H1 (cell line): ENCODE data around the gene ABHD1. TPM values are rescaled to one million over a fixed set of nuclear protein-coding genes. Genes with fewer than 3 reads are reported as not detected.

ENCODE experiments used
- CTCF ChIA-PET: fragments of 300-600 bp; sonication (Branson Sonifier 250); formaldehyde crosslinking; loops from one replicate; lab custom pipeline; 2021; ENCODE audit not compliant: partially characterized antibody; lab: Charles Lee
- POLR2A ChIA-PET: fragments of 300-600 bp; sonication (Branson Sonifier 250); formaldehyde crosslinking; loops from one replicate; lab custom pipeline; 2021; ENCODE audit warnings: inconsistent platforms; ENCODE audit not compliant: partially characterized antibody; lab: Charles Lee
- DNase-seq, 2 experiments: peaks; one replicate each; pipeline versions ENCODE4 v3.0.0 to v3.0.0-alpha.2; 2010 to 2022; ENCODE audit warnings: low spot score in 2 of 2, low read depth in 1 of 2, mixed read lengths in 1 of 2
- FAIRE-seq: peaks from 2 replicates; lab custom pipeline; 2011; peaks lifted over from hg19 to GRCh38; lab: Jason Lieb, UNC
- H2AFZ ChIP-seq: 2 replicates; pipeline ENCODE4 v1.8.1; 2012; ENCODE audit warnings: low read length, inconsistent platforms
- H2AK5ac ChIP-seq: 2 replicates; pipeline ENCODE4 v1.6.1; 2013; ENCODE audit warnings: low read depth, low read length
- H2BK120ac ChIP-seq: replicated peaks from 2 replicates; pipeline ENCODE3; 2013; ENCODE audit warnings: low read depth, low read length, inconsistent platforms
- H2BK12ac ChIP-seq: 2 replicates; pipeline ENCODE4 v1.6.1; 2013; ENCODE audit warnings: low read depth, low read length
- H2BK15ac ChIP-seq: 2 replicates; pipeline ENCODE4 v1.6.1; 2013; ENCODE audit warnings: low read length
- H2BK20ac ChIP-seq: 2 replicates; pipeline ENCODE4 v1.6.1; 2013; ENCODE audit warnings: low read length
- H2BK5ac ChIP-seq: 2 replicates; pipeline ENCODE4 v1.6.1; 2013; ENCODE audit warnings: low read depth, low read length
- H3K14ac ChIP-seq: 2 replicates; pipeline ENCODE4 v1.6.1; 2013; ENCODE audit warnings: inconsistent platforms; ENCODE audit not compliant: insufficient read length
- H3K18ac ChIP-seq: 2 replicates; pipeline ENCODE4 v1.6.1; 2013; ENCODE audit warnings: low read length; ENCODE audit errors: extremely low read depth
- H3K23ac ChIP-seq: 2 replicates; pipeline ENCODE4 v1.6.1; 2013; ENCODE audit warnings: inconsistent platforms; ENCODE audit not compliant: insufficient read length
- H3K23me2 ChIP-seq: 2 replicates; pipeline ENCODE4 v1.6.1; 2013; ENCODE audit warnings: low read depth, low read length
- H3K27ac ChIP-seq: 2 replicates; pipeline ENCODE4 v1.6.1; 2011; ENCODE audit warnings: low read depth, low read length, inconsistent platforms
- H3K27me3 ChIP-seq, 4 experiments: replicated peaks in 1 of 4; 1 replicate in 1 of 4; 2 replicates in 3 of 4; pipeline versions ENCODE4 v1.6.1 to v1.8.1; 2011 to 2013; ENCODE audit warnings: low read length in 3 of 4, mild to moderate bottlenecking in 3 of 4, inconsistent platforms in 2 of 4, mixed read lengths in 2 of 4, moderate library complexity in 1 of 4; ENCODE audit not compliant: control insufficient read depth in 3 of 4, insufficient read depth in 3 of 4; ENCODE audit errors: extremely low read depth in 1 of 4
- H3K36me3 ChIP-seq, 4 experiments: 2 replicates each; pipeline versions ENCODE4 v1.6.1 to v1.8.1; 2011 to 2013; ENCODE audit warnings: mild to moderate bottlenecking in 4 of 4, low read length in 3 of 4, moderate library complexity in 2 of 4, control low read depth in 1 of 4, inconsistent platforms in 1 of 4; ENCODE audit not compliant: insufficient read depth in 4 of 4, control insufficient read depth in 2 of 4
- H3K4ac ChIP-seq: replicated peaks from 2 replicates; pipeline ENCODE3; 2013; ENCODE audit warnings: low read length, low read depth, mixed read lengths, inconsistent platforms; ENCODE audit not compliant: insufficient read length
- H3K4me1 ChIP-seq, 4 experiments: replicated peaks in 1 of 4; 1 replicate in 1 of 4; 2 replicates in 3 of 4; pipeline versions ENCODE4 v1.6.1 to v1.8.1; 2011 to 2013; ENCODE audit warnings: low read length in 3 of 4, inconsistent platforms in 2 of 4, mixed read lengths in 1 of 4; ENCODE audit not compliant: insufficient read depth in 4 of 4, control insufficient read depth in 3 of 4
- H3K4me2 ChIP-seq, 2 experiments: 2 replicates each; pipeline versions ENCODE4 v1.6.1 to v1.8.1; 2011 to 2013; ENCODE audit warnings: low read depth in 2 of 2, low read length in 2 of 2, control low read depth in 1 of 2, inconsistent platforms in 1 of 2, mild to moderate bottlenecking in 1 of 2; ENCODE audit not compliant: insufficient read depth in 1 of 2
- H3K4me3 ChIP-seq, 4 experiments: fragments of 200-600, 300-600 bp in 1 of 4; sonication (generic), shearing (Covaris generic), sonication (Bioruptor Twin) in 1 of 4; 2 replicates each; pipeline versions ENCODE4 v1.5.1 to v1.8.1; 2011 to 2016; ENCODE audit warnings: low read length in 4 of 4, low read depth in 3 of 4, control low read depth in 2 of 4, inconsistent platforms in 2 of 4, mild to moderate bottlenecking in 2 of 4, mixed read lengths in 1 of 4, moderate library complexity in 1 of 4; ENCODE audit not compliant: insufficient read depth in 2 of 4; ENCODE audit errors: extremely low read depth in 1 of 4
- H3K56ac ChIP-seq: replicated peaks from 2 replicates; pipeline ENCODE3; 2013; ENCODE audit warnings: low read depth, mild to moderate bottlenecking, mixed read lengths, low read length, inconsistent platforms; ENCODE audit not compliant: insufficient read length
- H3K79me1 ChIP-seq: 2 replicates; pipeline ENCODE4 v1.6.1; 2013; ENCODE audit warnings: low read depth, low read length, control low read depth
- H3K79me2 ChIP-seq, 2 experiments: 2 replicates each; pipeline versions ENCODE4 v1.6.1 to v1.8.1; 2012 to 2013; ENCODE audit warnings: low read length in 2 of 2, mild to moderate bottlenecking in 2 of 2, inconsistent platforms in 1 of 2; ENCODE audit not compliant: insufficient read depth in 2 of 2, control insufficient read depth in 1 of 2
- H3K9ac ChIP-seq, 4 experiments: replicated peaks in 1 of 4; 1 replicate in 1 of 4; 2 replicates in 3 of 4; pipeline versions ENCODE4 v1.6.1 to v1.8.1; 2011 to 2013; ENCODE audit warnings: low read depth in 3 of 4, low read length in 3 of 4, control low read depth in 2 of 4, mild to moderate bottlenecking in 2 of 4, moderate library complexity in 2 of 4, inconsistent platforms in 1 of 4; ENCODE audit errors: extremely low read depth in 1 of 4
- H3K9me3 ChIP-seq, 2 experiments: 2 replicates each; pipeline versions ENCODE4 v1.6.1 to v1.8.1; 2012 to 2013; ENCODE audit warnings: mild to moderate bottlenecking in 2 of 2, moderate library complexity in 2 of 2, control low read depth in 1 of 2, inconsistent platforms in 1 of 2, low read depth in 1 of 2, low read length in 1 of 2, mixed read lengths in 1 of 2; ENCODE audit not compliant: insufficient read depth in 2 of 2
- H4K20me1 ChIP-seq, 2 experiments: replicated peaks in 1 of 2; 2 replicates each; pipeline versions ENCODE3 to v1.8.1; 2011 to 2013; ENCODE audit warnings: inconsistent platforms in 2 of 2, low read length in 2 of 2, mild to moderate bottlenecking in 1 of 2; ENCODE audit not compliant: insufficient read depth in 2 of 2, control insufficient read depth in 1 of 2
- H4K5ac ChIP-seq: 2 replicates; pipeline ENCODE4 v1.6.1; 2013; ENCODE audit warnings: low read length, low read depth, mixed read lengths, inconsistent platforms; ENCODE audit not compliant: insufficient read length
- H4K8ac ChIP-seq: 2 replicates; pipeline ENCODE4 v1.8.0; 2013; ENCODE audit warnings: mild to moderate bottlenecking, moderate library complexity, low read length, inconsistent platforms; ENCODE audit not compliant: insufficient read depth; ENCODE audit errors: extremely low read depth
- H4K91ac ChIP-seq: replicated peaks from 2 replicates; pipeline ENCODE3; 2013; ENCODE audit warnings: low read length, mixed read lengths, inconsistent platforms; ENCODE audit not compliant: insufficient read length
- CBX5 ChIP-seq: fragments of 300-800, 300-1000 bp; sonication (generic); IDR thresholded peaks from 2 replicates; pipeline ENCODE4 v1.7.1; 2016; ENCODE audit warnings: antibody characterized with exemption, low read length, low read depth
- CEBPB ChIP-seq: IDR thresholded peaks from 2 replicates; pipeline ENCODE4 v1.6.1; 2012; ENCODE audit warnings: low read depth, low read length
- CHD1 ChIP-seq: IDR thresholded peaks from 2 replicates; pipeline ENCODE4 v1.6.1; 2012; ENCODE audit warnings: low read depth, low read length, improper control_type of control experiment
- EGR1 ChIP-seq: IDR thresholded peaks from 2 replicates; pipeline ENCODE4 v1.6.1; 2011; ENCODE audit warnings: low read depth, low read length, borderline replicate concordance
- EP300 ChIP-seq, 2 experiments: IDR thresholded peaks; 1 replicate in 1 of 2; 2 replicates in 1 of 2; pipeline ENCODE4 v1.6.1; 2011 to 2012; ENCODE audit warnings: low read depth in 2 of 2, low read length in 2 of 2, mild to moderate bottlenecking in 2 of 2, borderline replicate concordance in 1 of 2, inconsistent platforms in 1 of 2, moderate library complexity in 1 of 2
- EZH2 ChIP-seq: fragments of 200-600 bp; sonication (generic); IDR thresholded peaks from 2 replicates; pipeline ENCODE4 v1.7.1; 2012; ENCODE audit warnings: low read depth, mild to moderate bottlenecking, moderate library complexity, low read length, inconsistent platforms; ENCODE audit not compliant: severe bottlenecking
- HDAC2 ChIP-seq, 2 experiments: fragments of 300-600 bp in 1 of 2; sonication (generic) in 1 of 2; IDR thresholded peaks; 2 replicates each; pipeline ENCODE4 v1.6.1; 2011 to 2012; ENCODE audit warnings: low read depth in 2 of 2, low read length in 2 of 2, mild to moderate bottlenecking in 2 of 2, moderate library complexity in 2 of 2, borderline replicate concordance in 1 of 2, inconsistent platforms in 1 of 2
- JUND ChIP-seq: IDR thresholded peaks from 2 replicates; pipeline ENCODE4 v1.6.1; 2011; ENCODE audit warnings: mild to moderate bottlenecking, improper control_type of control experiment, low read length
- POLR2AphosphoS5 ChIP-seq: IDR thresholded peaks from 2 replicates; pipeline ENCODE4 v1.6.1; 2011; ENCODE audit warnings: low read depth, low read length
- SP4 ChIP-seq: IDR thresholded peaks from 2 replicates; pipeline ENCODE4 v1.6.1; 2012; ENCODE audit warnings: low read length, inconsistent platforms
- SUZ12 ChIP-seq: fragments of 200-600 bp; sonication (generic); IDR thresholded peaks from 2 replicates; pipeline ENCODE4 v1.6.1; 2012; ENCODE audit warnings: mild to moderate bottlenecking, inconsistent platforms, low read length, moderate library complexity, mixed read lengths
- TBP ChIP-seq: IDR thresholded peaks from 2 replicates; pipeline ENCODE4 v1.6.1; 2011; ENCODE audit warnings: low read depth, low read length, improper control_type of control experiment
- TCF12 ChIP-seq: IDR thresholded peaks from 2 replicates; pipeline ENCODE4 v1.6.1; 2011; ENCODE audit warnings: low read depth, mild to moderate bottlenecking, low read length
- WGBS, 2 experiments: shearing (Covaris generic) in 1 of 2; methylation state at CpG; one replicate each; pipeline versions ENCODE4 v1.1.6 to v1.1.7; 2013 to 2015; ENCODE audit warnings: low lambda C conversion rate in 2 of 2, mixed read lengths in 2 of 2, inconsistent platforms in 1 of 2, low coverage in 1 of 2, missing lambda C conversion rate in 1 of 2; ENCODE audit not compliant: insufficient replicate concordance in 2 of 2, insufficient coverage in 1 of 2, insufficient read length in 1 of 2; ENCODE audit errors: extremely low coverage in 1 of 2, missing lambda C conversion rate in 1 of 2; 5-methylcytosine and 5-hydroxymethylcytosine counted together
- polyA plus RNA-seq, 7 experiments: library from polyadenylated mRNA; depleted of rRNA in 3 of 7; stranded (reverse) in 5 of 7; unstranded in 2 of 7; fragments of >200 nt in 5 of 7; fragments of 200-250 nt in 2 of 7; gene quantifications; 1 replicate in 5 of 7; 2 replicates in 1 of 7; 4 replicates in 1 of 7; pipeline versions ENCODE4 v1.2.1 to v1.2.3, GENCODE V29; 2011 to 2013; ENCODE audit warnings: missing spikeins in 2 of 7, mixed read lengths in 2 of 7
- total RNA-seq: library from RNA; stranded (reverse); fragmentation: NEBNext Ultra II Directional; extraction: Animal tissue kit (Norgen Biotek cat#: 25700); gene quantifications from 2 replicates; pipeline ENCODE4 v1.2.1, GENCODE V29; 2021

The ABHD1 gene
- total and polyA plus RNA-seq, 2 of the 8 experiments (the other 6 are each of a cell fraction or from before 2014, with no cell fraction given), result 0.20 to 1.1 TPM

- peaks cover 0 to 3% (median 3%) of the 10 kb centered on the region in 4 experiments; a peak in 2 of 7 replicates for H3K27me3 ChIP-seq
- no peak for DNase-seq
- no peaks in the 10 kb centered on the region for H4K20me1 ChIP-seq
- H3K27ac ChIP-seq, result no peak overlapping the region
- no peaks in the 10 kb centered on the region for H3K79me1 ChIP-seq
- no peak overlapping the region for H3K14ac ChIP-seq
- no peak overlapping the region for H3K4ac ChIP-seq
- no peak overlapping the region for H3K9ac ChIP-seq
- H3K79me2 ChIP-seq, result no peaks in the 10 kb centered on the region
- H4K8ac ChIP-seq, result peak overlapping the region; percentile 52; the same call in 1 of the 2 replicates
- H3K18ac ChIP-seq, result no peak overlapping the region
- no peak overlapping the region for H3K56ac ChIP-seq
- no peak overlapping the region for H2BK120ac ChIP-seq
- peak overlapping the region; percentile 43 for H2AK5ac ChIP-seq
- no peak overlapping the region for H2AFZ ChIP-seq
- H3K23me2 ChIP-seq, result peaks cover 2% of the 10 kb centered on the region; the same call in 1 of the 2 replicates
- FAIRE-seq, result no peak
- no peak overlapping the region for H3K4me2 ChIP-seq
- ChIA-PET POLR2A (interaction anchor here (1.6 to 1.8 kb wide), 2 partner anchors 14 to 29 kb away, joined by 5 to 11 read pairs; partner anchors contain the start of gene AGBL5), CTCF (interaction anchor here (0.8 to 16.5 kb wide), 9 partner anchors 15 to 847 kb away, joined by 3 to 160 read pairs (median 4); partner anchors contain the start of gene AGBL5)
- H2BK20ac ChIP-seq, result 0 out of 2 replicates have a peak overlapping the region, but pooled peaks have one; percentile 32
- H3K9me3 ChIP-seq, result no peaks in the 10 kb centered on the region
- no peak overlapping the region for H3K23ac ChIP-seq
- H3K36me3 ChIP-seq, result no peaks in the 10 kb centered on the region
- H3K4me1 ChIP-seq, result peaks cover 0 to 19% (median 13%) of the 10 kb centered on the region in 4 experiments; a peak in 6 of 7 replicates
- H4K91ac ChIP-seq, result no peak overlapping the region
- peak overlapping the region; percentile 84; the same call in 1 of the 2 replicates for H2BK12ac ChIP-seq
- H4K5ac ChIP-seq, result no peak overlapping the region
- no peak overlapping the region for H3K4me3 ChIP-seq
- 89% methylated on average over 7 of the region's 7 CpGs; no CpG with 5 or more reads in 1 of the 2 experiments for WGBS, 2 experiments
- H2BK15ac ChIP-seq, result peak overlapping the region; percentile 88; the same call in 1 of the 2 replicates
- H2BK5ac ChIP-seq, result no peak overlapping the region; the same call in 1 of the 2 replicates
- TF ChIP-seq CEBPB, result no peak
- TF ChIP-seq HDAC2 (IDR thresholded peaks at IDR 0.05; ENCODE audit: borderline replicate concordance in 1 of 2, low read depth in 2 of 2, low read length in 2 of 2), result no peak
- TF ChIP-seq EP300 (IDR thresholded peaks at IDR 0.05; ENCODE audit: borderline replicate concordance in 1 of 2, low read depth in 2 of 2, low read length in 2 of 2), result no peak
- TF ChIP-seq SUZ12, result no peak
- no peak for TF ChIP-seq JUND
- no peak for TF ChIP-seq POLR2AphosphoS5
- TF ChIP-seq CBX5, result no peak
- no peak for TF ChIP-seq EZH2
- TF ChIP-seq TCF12, result no peak
- no peak for TF ChIP-seq EGR1
- no peak for TF ChIP-seq SP4
- no peak for TF ChIP-seq CHD1
- no peak for TF ChIP-seq TBP
These were observed 43.5 kb upstream of the ABHD1 start for GRCh38 chr2:27080140-27080469.
